A673 (cell line): ENCODE measurements around the gene PHLDB2.

ENCODE experiments used
- CTCF ChIP-seq: fragments of 300-800, 200-600 bp; sonication (generic); conservative IDR thresholded peaks from 2 replicates; pipeline ENCODE4 v1.5.1; 2017; ENCODE audit warnings: low read depth, mild to moderate bottlenecking, antibody characterized with exemption, low read length, moderate library complexity, mixed read lengths
- EZH2 ChIP-seq: fragments of 200-600 bp; sonication (generic); IDR thresholded peaks from 2 replicates; pipeline ENCODE4 v1.6.1; 2017; ENCODE audit warnings: borderline replicate concordance, low read depth, mild to moderate bottlenecking, mixed read lengths, antibody characterized with exemption, low read length; ENCODE audit not compliant: poor library complexity, severe bottlenecking

GRCh38 chr3:111819927-111820326, 39.1 kb upstream of the PHLDB2 start:
- no peak for TF ChIP-seq EZH2
- no peak for TF ChIP-seq CTCF
